H1 (cell line): ENCODE data around the gene FAR1. TPM values are rescaled to one million over a fixed set of nuclear protein-coding genes. Genes with fewer than 3 reads are reported as not detected.

Experiments
- BACH1 ChIP-seq: IDR thresholded peaks from 2 replicates; pipeline ENCODE4 v1.6.1; 2012; ENCODE audit warnings: low read length, improper control_type of control experiment
- CHD7 ChIP-seq: fragments of 300-600 bp; sonication (generic); IDR thresholded peaks from 2 replicates; pipeline ENCODE4 v1.7.1; 2012; ENCODE audit warnings: low read length, moderate library complexity, mild to moderate bottlenecking, inconsistent platforms; ENCODE audit not compliant: insufficient replicate concordance
- KDM5A ChIP-seq: fragments of 200-600 bp; IDR thresholded peaks from 2 replicates; pipeline ENCODE4 v1.7.1; 2012; ENCODE audit warnings: mild to moderate bottlenecking, low read length, inconsistent platforms, mixed read lengths
- NANOG ChIP-seq: IDR thresholded peaks from 2 replicates; pipeline ENCODE4 v1.6.1; 2011; ENCODE audit warnings: low read length, low read depth, mild to moderate bottlenecking, inconsistent platforms; ENCODE audit not compliant: insufficient read depth, poor library complexity, severe bottlenecking
- SIRT6 ChIP-seq: IDR thresholded peaks from one replicate; pipeline ENCODE4 v1.7.1; 2012; ENCODE audit warnings: low read length, inconsistent platforms
- polyA plus RNA-seq, 7 experiments: library from polyadenylated mRNA; depleted of rRNA in 3 of 7; stranded (reverse) in 5 of 7; unstranded in 2 of 7; fragments of >200 nt in 5 of 7; fragments of 200-250 nt in 2 of 7; gene quantifications; 1 replicate in 5 of 7; 2 replicates in 1 of 7; 4 replicates in 1 of 7; pipeline versions ENCODE4 v1.2.1 to v1.2.3, GENCODE V29; 2011 to 2013; ENCODE audit warnings: missing spikeins in 2 of 7, mixed read lengths in 2 of 7
- total RNA-seq: library from RNA; stranded (reverse); fragmentation: NEBNext Ultra II Directional; extraction: Animal tissue kit (Norgen Biotek cat#: 25700); gene quantifications from 2 replicates; pipeline ENCODE4 v1.2.1, GENCODE V29; 2021

The FAR1 gene
- total and polyA plus RNA-seq, 2 of the 8 experiments (the other 6 are each of a cell fraction or from before 2014, with no cell fraction given), result 29.7 to 68.5 TPM

- TF ChIP-seq CHD7 (no peak), NANOG (no peak), KDM5A (no peak), BACH1 (no peak), SIRT6 (no peak)
These were observed 45.5 kb downstream of the FAR1 start (continued) for GRCh38 chr11:13713982-13714381.
